AG04450 (cell line): ENCODE data around the gene HBM. TPM values are rescaled to one million over a fixed set of nuclear protein-coding genes. Genes with fewer than 3 reads are reported as not detected.
A peak's percentile ranks its signal among the peaks of the same experiment; 100 is the strongest.

Experiments used
- CTCF ChIA-PET: fragments of 300-600, 350-600 bp; formaldehyde crosslinking; extraction: SDS; loops from one replicate; lab custom pipeline; 2022; ENCODE audit warnings: antibody characterized with exemption, inconsistent platforms; lab: Charles Lee
- POLR2A ChIA-PET: fragments of 350-600 bp; formaldehyde crosslinking; extraction: SDS; loops from one replicate; lab custom pipeline; 2021; ENCODE audit warnings: antibody characterized with exemption, inconsistent platforms; lab: Yijun Ruan, JAX
- DNase-seq: peaks from one replicate; pipeline ENCODE4 v3.0.0-alpha.2; 2011; ENCODE audit warnings: low read depth, low spot score
- H3K27ac ChIP-seq: one replicate; pipeline ENCODE4 v1.5.1; 2012; ENCODE audit warnings: low read depth, low read length, control low read depth
- H3K27me3 ChIP-seq: one replicate; pipeline ENCODE4 v1.6.0; 2012; ENCODE audit warnings: low read length; ENCODE audit not compliant: control insufficient read depth, insufficient read depth
- H3K4me3 ChIP-seq: 2 replicates; pipeline ENCODE4 v1.5.1; 2011; ENCODE audit warnings: mild to moderate bottlenecking, low read depth, low read length, control low read depth
- H3K9me3 ChIP-seq: 2 replicates; pipeline ENCODE4 v1.5.1; 2012; ENCODE audit warnings: low read length; ENCODE audit not compliant: control insufficient read depth, insufficient read depth
- CTCF ChIP-seq: IDR thresholded peaks from 2 replicates; pipeline ENCODE4 v1.5.1; 2011; ENCODE audit warnings: low read depth, low read length, control low read depth, inconsistent platforms
- polyA plus RNA-seq: library from polyadenylated mRNA; depleted of rRNA; stranded (reverse); fragments of >200 nt; gene quantifications from 2 replicates; pipeline ENCODE4 v1.2.3, GENCODE V29; 2011

HBM gene
- polyA plus RNA-seq, 1 experiment, result not detected

- Histone ChIP-seq H3K27me3 (no peaks in the 10 kb centered on the region), H3K9me3 (no peaks in the 10 kb centered on the region; the same call in 1 of the 2 replicates), H3K27ac (no peak overlapping the region), H3K4me3 (peak overlapping the region; percentile 72)
- CTCF ChIA-PET, result interaction anchor here (0.7 to 1.4 kb wide), 2 partner anchors 41 to 44 kb away, joined by 3 to 9 read pairs; no protein-coding TSS in a partner anchor
- DNase-seq, result no peak
- TF ChIP-seq CTCF, result no peak
- POLR2A ChIA-PET, result no interaction called here
Measured at GRCh38 chr16:138049-138417, 27.7 kb upstream of the HBM start.

GRCh38 chr16:140175-140857, 25.5 kb upstream of the HBM start:
- H3K27ac ChIP-seq, result no peak overlapping the region
- CTCF ChIA-PET, result no interaction called here

GRCh38 chr16:142405-142967, 23.3 kb upstream of the HBM start:
- Histone ChIP-seq H3K9me3 (no peaks in the 10 kb centered on the region; the same call in 1 of the 2 replicates), H3K4me3 (no peak overlapping the region), H3K27me3 (no peaks in the 10 kb centered on the region), H3K27ac (no peak overlapping the region)
- no peak for TF ChIP-seq CTCF
- CTCF ChIA-PET, result interaction anchor here (1.1 kb wide), 1 partner anchor 35 kb away, joined by 3 read pairs; no protein-coding TSS in a partner anchor
- POLR2A ChIA-PET, result no interaction called here
- no peak for DNase-seq

More at GRCh38 chr16:140175-140857, 25.5 kb upstream of the HBM start:
- TF ChIP-seq CTCF, result no peak
- DNase-seq, result no peak
- POLR2A ChIA-PET, result no interaction called here
- Histone ChIP-seq H3K9me3 (no peaks in the 10 kb centered on the region; the same call in 1 of the 2 replicates), H3K4me3 (no peak overlapping the region), H3K27me3 (no peaks in the 10 kb centered on the region)

GRCh38 chr16:143047-143446, 22.7 kb upstream of the HBM start:
- Histone ChIP-seq H3K27ac (no peak overlapping the region), H3K4me3 (no peak overlapping the region), H3K27me3 (no peaks in the 10 kb centered on the region), H3K9me3 (no peaks in the 10 kb centered on the region; the same call in 1 of the 2 replicates)
- ChIA-PET CTCF (no interaction called here), POLR2A (no interaction called here)
- no peak for DNase-seq
- TF ChIP-seq CTCF, result no peak

- H3K27ac ChIP-seq, result no peak overlapping the region
- CTCF ChIA-PET, result interaction anchor here (0.9 kb wide), 1 partner anchor 77 kb away, joined by 3 read pairs; no protein-coding TSS in a partner anchor
Measured at GRCh38 chr16:143456-143855, 22.3 kb upstream of the HBM start.

More at GRCh38 chr16:143456-143855, 22.3 kb upstream of the HBM start:
- no peak for TF ChIP-seq CTCF
- no peaks in the 10 kb centered on the region for H3K27me3 ChIP-seq
- POLR2A ChIA-PET, result no interaction called here
- DNase-seq, result no peak
- H3K4me3 ChIP-seq, result no peak overlapping the region
- no peaks in the 10 kb centered on the region; the same call in 1 of the 2 replicates for H3K9me3 ChIP-seq
